ENCODE measurements around the gene TESK2. TPM values are rescaled to one million over a fixed set of nuclear protein-coding genes. Genes with fewer than 3 reads are reported as not detected.
"Not testable (repeated sequence)": the region's sequence is repeated elsewhere in the genome, so short reads cannot be mapped to it uniquely, and the experiment has no call there.

Gene TESK2
- total RNA-seq, 4 donors from 2014 or later = 16.5 to 30.5 (median 23.2) TPM

GRCh38 chr1:45518910-45519309, 27.9 kb upstream of the TESK2 start:
- H3K36me3 ChIP-seq = peaks cover 0 to 36% (median under 1%) of the 10 kb centered on the region in 3 donors
- TF ChIP-seq, protein P1, sequence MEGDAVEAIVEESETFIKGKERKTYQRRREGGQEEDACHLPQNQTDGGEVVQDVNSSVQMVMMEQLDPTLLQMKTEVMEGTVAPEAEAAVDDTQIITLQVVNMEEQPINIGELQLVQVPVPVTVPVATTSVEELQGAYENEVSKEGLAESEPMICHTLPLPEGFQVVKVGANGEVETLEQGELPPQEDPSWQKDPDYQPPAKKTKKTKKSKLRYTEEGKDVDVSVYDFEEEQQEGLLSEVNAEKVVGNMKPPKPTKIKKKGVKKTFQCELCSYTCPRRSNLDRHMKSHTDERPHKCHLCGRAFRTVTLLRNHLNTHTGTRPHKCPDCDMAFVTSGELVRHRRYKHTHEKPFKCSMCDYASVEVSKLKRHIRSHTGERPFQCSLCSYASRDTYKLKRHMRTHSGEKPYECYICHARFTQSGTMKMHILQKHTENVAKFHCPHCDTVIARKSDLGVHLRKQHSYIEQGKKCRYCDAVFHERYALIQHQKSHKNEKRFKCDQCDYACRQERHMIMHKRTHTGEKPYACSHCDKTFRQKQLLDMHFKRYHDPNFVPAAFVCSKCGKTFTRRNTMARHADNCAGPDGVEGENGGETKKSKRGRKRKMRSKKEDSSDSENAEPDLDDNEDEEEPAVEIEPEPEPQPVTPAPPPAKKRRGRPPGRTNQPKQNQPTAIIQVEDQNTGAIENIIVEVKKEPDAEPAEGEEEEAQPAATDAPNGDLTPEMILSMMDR (IDR thresholded peaks at IDR 0.05) = no peak
- no peak for TF ChIP-seq POLR2A (IDR thresholded peaks at IDR 0.05)
- no peaks in the 10 kb centered on the region for H3K9me3 ChIP-seq
- H3K4me1 ChIP-seq = peaks cover 0 to 44% (median 7%) of the 10 kb centered on the region in 4 donors
- H3K4me3 ChIP-seq = peak overlapping the region in 3 of 4 donors; percentile 6 to 94 (median 75)
- DNase-seq = no peak
- H3K27me3 ChIP-seq = no peaks in the 10 kb centered on the region
- H3K27ac ChIP-seq = peak overlapping the region in 1 of 4 donors; percentile 25

GRCh38 chr1:45518366-45518765, 27.4 kb upstream of the TESK2 start:
- peaks cover 0 to 41% (median 4%) of the 10 kb centered on the region in 3 donors for H3K36me3 ChIP-seq
- H3K27me3 ChIP-seq, H3K27ac ChIP-seq, H3K9me3 ChIP-seq, DNase-seq, H3K4me3 ChIP-seq: not testable (repeated sequence)
- peaks cover 0 to 44% (median 7%) of the 10 kb centered on the region in 4 donors for H3K4me1 ChIP-seq

DNA sequence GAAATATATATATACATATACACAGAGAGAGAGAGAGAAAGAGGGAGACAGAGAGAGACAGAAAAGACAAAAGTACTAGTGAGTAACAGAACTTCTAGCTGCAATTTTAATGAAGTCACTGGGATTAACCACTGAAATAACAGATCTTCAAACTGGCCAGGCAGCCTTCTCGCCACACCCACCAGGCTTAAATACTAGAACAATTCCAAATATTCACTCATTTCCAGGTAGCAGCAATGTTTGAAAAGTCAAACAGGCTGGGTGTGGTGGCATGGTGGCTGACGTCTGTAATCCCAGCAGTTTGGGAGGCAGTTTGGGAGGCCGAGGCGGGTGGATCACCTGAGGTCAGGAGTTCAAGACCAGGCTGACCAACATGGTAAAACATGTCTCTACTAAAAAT, 25.5 kb upstream of the TESK2 start:
- Histone ChIP-seq H3K27ac (peak overlapping the region in 2 of 4 donors; percentile 37 to 50), H3K4me3 (no peak overlapping the region), H3K4me1 (peaks cover 0 to 44% (median 7%) of the 10 kb centered on the region in 4 donors), H3K36me3 (peaks cover 0 to 60% (median 4%) of the 10 kb centered on the region in 3 donors), H3K9me3 (no peaks in the 10 kb centered on the region), H3K27me3 (no peaks in the 10 kb centered on the region)
- no peak for TF ChIP-seq POLR2A (IDR thresholded peaks at IDR 0.05)
- TF ChIP-seq, protein P1 (IDR thresholded peaks at IDR 0.05) = no peak
- no peak for DNase-seq

DNA sequence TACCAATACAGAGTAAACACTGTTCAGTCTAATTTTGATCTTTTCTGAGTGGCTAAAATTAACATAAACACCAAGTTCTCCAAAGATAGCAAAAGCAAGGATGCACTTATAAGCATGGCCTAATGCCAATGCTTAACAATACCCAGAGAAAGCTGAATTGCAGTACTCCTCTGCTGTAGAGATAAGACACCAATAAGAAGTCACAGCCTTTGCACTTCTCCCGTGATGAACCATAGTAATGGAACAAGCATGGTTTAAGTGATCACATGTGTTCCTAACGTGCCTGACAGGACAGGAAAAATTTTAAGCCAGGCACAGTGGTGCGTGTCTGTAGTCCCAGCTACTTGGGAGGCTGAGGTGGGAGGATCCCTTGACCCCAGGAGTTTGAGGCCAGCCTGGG, 25.1 kb upstream of the TESK2 start:
- peak overlapping the region in 2 of 4 donors; percentile 37 to 50 for H3K27ac ChIP-seq
- H3K27me3 ChIP-seq = no peaks in the 10 kb centered on the region
- no peak for DNase-seq
- H3K36me3 ChIP-seq = peaks cover 0 to 65% (median 4%) of the 10 kb centered on the region in 3 donors
- TF ChIP-seq POLR2A (IDR thresholded peaks at IDR 0.05) = no peak
- TF ChIP-seq, protein P1 (IDR thresholded peaks at IDR 0.05) = no peak
- peaks cover 0 to 44% (median 7%) of the 10 kb centered on the region in 4 donors for H3K4me1 ChIP-seq
- H3K4me3 ChIP-seq = no peak overlapping the region
- no peaks in the 10 kb centered on the region for H3K9me3 ChIP-seq

DNA sequence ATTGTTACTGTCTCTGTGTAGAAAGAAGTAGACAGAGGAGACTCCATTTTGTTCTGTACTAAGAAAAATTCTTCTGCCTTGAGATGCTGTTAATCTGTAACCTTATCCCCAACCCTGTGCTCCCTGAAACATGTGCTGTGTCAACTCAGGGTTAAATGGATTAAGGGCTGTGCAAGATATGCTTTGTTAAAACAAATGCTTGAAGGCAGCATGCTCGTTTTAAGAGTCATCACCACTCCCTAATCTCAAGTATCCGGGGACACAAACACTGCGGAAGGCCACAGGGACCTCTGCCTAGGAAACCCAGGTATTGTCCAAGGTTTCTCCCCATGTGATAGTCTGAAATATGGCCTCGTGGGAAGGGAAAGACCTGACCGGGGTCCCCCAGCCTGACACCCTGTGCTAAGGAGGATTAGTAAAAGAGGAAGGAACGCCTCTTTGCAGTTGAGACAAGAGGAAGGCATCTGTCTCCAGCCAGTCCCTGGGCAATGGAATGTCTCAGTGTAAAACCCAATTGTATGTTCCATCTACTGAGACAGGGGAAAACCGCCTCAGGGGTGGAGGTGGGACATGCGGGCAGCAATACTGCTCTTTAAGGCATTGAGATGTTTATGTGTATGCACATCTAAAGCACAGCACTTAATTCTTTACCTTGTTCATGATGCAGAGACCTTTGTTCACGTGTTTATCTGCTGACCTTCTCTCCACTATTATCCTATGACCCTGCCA, 22.7 kb upstream of the TESK2 start:
- H3K9me3 ChIP-seq, H3K27ac ChIP-seq, H3K27me3 ChIP-seq, DNase-seq, H3K4me3 ChIP-seq: not testable (repeated sequence)
- H3K36me3 ChIP-seq = peaks cover 0 to 88% (median 4%) of the 10 kb centered on the region in 3 donors
- peaks cover 0 to 33% (median 5%) of the 10 kb centered on the region in 4 donors for H3K4me1 ChIP-seq

DNA sequence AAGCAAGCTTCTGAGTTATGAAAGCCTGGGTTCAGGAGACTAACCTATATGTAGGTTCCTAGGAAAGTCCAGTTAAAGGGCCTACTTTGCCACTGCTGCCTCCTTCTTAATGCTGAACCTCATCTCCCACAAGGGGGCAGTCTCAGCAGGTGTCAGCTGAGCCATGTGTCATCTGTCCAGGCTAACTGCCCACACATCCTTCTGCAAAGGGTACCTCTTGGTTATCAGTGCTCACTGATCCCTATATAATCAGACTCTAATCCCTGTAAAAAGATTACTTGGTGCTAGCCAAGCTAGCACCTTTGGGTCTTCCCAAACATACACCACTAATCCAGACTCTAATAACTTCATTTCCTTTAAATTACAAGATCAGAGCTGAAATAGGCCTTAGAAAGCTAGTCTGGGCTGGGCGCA, 21.7 kb upstream of the TESK2 start:
- TF ChIP-seq, protein P1 (IDR thresholded peaks at IDR 0.05) = peak in 5 of 6 experiments; percentile 38 to 82 (median 71)
- no peak for TF ChIP-seq POLR2A (IDR thresholded peaks at IDR 0.05)
- Histone ChIP-seq H3K27ac (no peak overlapping the region), H3K4me3 (no peak overlapping the region), H3K9me3 (no peaks in the 10 kb centered on the region), H3K36me3 (peaks cover 0 to 88% (median 4%) of the 10 kb centered on the region in 3 donors), H3K4me1 (peaks cover 0 to 29% (median 5%) of the 10 kb centered on the region in 4 donors), H3K27me3 (no peaks in the 10 kb centered on the region)
- peak; percentile 56 to 86 (median 59) for DNase-seq

Data from Peyer's patch (tissue), 4 donors.